K562 (cell line): ENCODE results near the gene FERMT3. TPM values are rescaled to one million over a fixed set of nuclear protein-coding genes. Genes with fewer than 3 reads are reported as not detected.

Source experiments
- BDP1 ChIP-seq: IDR thresholded peaks from 3 replicates; pipeline ENCODE4 v1.6.1; 2011; ENCODE audit not compliant: insufficient read length, insufficient read depth
- GABPA ChIP-seq: fragments of 200-800 bp; sonication (Bioruptor generic); conservative IDR thresholded peaks from 2 replicates; pipeline ENCODE4 v1.6.1; 2016; ENCODE audit warnings: low read depth, missing genetic modification characterization, missing compliant biosample characterization
- HMGN3 ChIP-seq: IDR thresholded peaks from 2 replicates; pipeline ENCODE4 v1.6.1; 2011; ENCODE audit warnings: borderline replicate concordance, low read depth, mild to moderate bottlenecking, mixed read lengths, low read length; ENCODE audit not compliant: insufficient read length; ENCODE audit errors: extremely low read depth
- HSF4 ChIP-seq: fragments of 250-450 bp; sonication (Bioruptor Pico); IDR thresholded peaks from 2 replicates; pipeline ENCODE4 v2.1.2; 2022; ENCODE audit warnings: mild to moderate bottlenecking, moderate library complexity, borderline replicate concordance
- MEIS2 ChIP-seq: fragments of 450-650 bp; IDR thresholded peaks from 2 replicates; pipeline ENCODE4 v1.6.1; 2014; ENCODE audit warnings: mild to moderate bottlenecking; ENCODE audit not compliant: partially characterized antibody
- MXI1 ChIP-seq: IDR thresholded peaks from 2 replicates; pipeline ENCODE4 v1.6.1; 2011; ENCODE audit warnings: low read depth, mild to moderate bottlenecking, improper control_type of control experiment, low read length
- NCOA1 ChIP-seq: fragments of 450-650 bp; IDR thresholded peaks from 2 replicates; pipeline ENCODE4 v1.6.1; 2016; ENCODE audit warnings: low read depth
- PHF20 ChIP-seq: fragments of 450-650 bp; IDR thresholded peaks from 2 replicates; pipeline ENCODE4 v1.6.1; 2018; ENCODE audit not compliant: partially characterized antibody
- PHF21A ChIP-seq: fragments of 450-650 bp; IDR thresholded peaks from 2 replicates; pipeline ENCODE4 v1.6.1; 2017; ENCODE audit warnings: low read depth, borderline replicate concordance
- PHF8 ChIP-seq: fragments of 200-600 bp; sonication (generic); IDR thresholded peaks from 2 replicates; pipeline ENCODE4 v1.6.1; 2012; ENCODE audit warnings: mixed run types, mild to moderate bottlenecking, inconsistent platforms, low read length, moderate library complexity, borderline replicate concordance
- POLR3G ChIP-seq: IDR thresholded peaks from 2 replicates; pipeline ENCODE4 v1.6.1; 2011; ENCODE audit not compliant: insufficient read length, insufficient replicate concordance; ENCODE audit errors: extremely low read depth
- TAF9B ChIP-seq: fragments of 450-650 bp; IDR thresholded peaks from 2 replicates; pipeline ENCODE4 v1.6.1; 2018; ENCODE audit warnings: mild to moderate bottlenecking; ENCODE audit not compliant: partially characterized antibody
- ZNF212 ChIP-seq: fragments of 450-650 bp; formaldehyde crosslinking; IDR thresholded peaks from 2 replicates; pipeline ENCODE4 v1.4.0; 2020; ENCODE audit warnings: mild to moderate bottlenecking
- ZNF431 ChIP-seq: sonication (generic); formaldehyde crosslinking; IDR thresholded peaks from 2 replicates; pipeline ENCODE4 v1.8.0; 2022; ENCODE audit warnings: mild to moderate bottlenecking, missing genetic modification reagents
- polyA plus RNA-seq, 8 experiments: library from polyadenylated mRNA; depleted of rRNA in 4 of 8; stranded (reverse) in 5 of 8; unstranded in 3 of 8; fragments of >200 nt; fragmentation: Nextera tagmentation in 2 of 8; fragmentation: Illumina TruSeq in 1 of 8; extraction: Ambion mirVana in 2 of 8; extraction: Trizol in 1 of 8; gene quantifications; 2 replicates each; pipeline versions ENCODE4 v1.2.1 to v1.2.3, GENCODE V29; 2011 to 2014; ENCODE audit warnings: inconsistent platforms in 1 of 8, missing spikeins in 1 of 8
- total RNA-seq, 7 experiments: library from RNA; depleted of rRNA in 6 of 7; stranded (reverse); fragments of >200 nt in 6 of 7; fragmentation: Illumina TruSeq in 2 of 7; extraction: Trizol in 2 of 7; gene quantifications; 2 replicates each; pipeline versions ENCODE4 v1.2.1 to v1.2.3, GENCODE V29; 2011 to 2021; ENCODE audit warnings: low replicate concordance in 1 of 7
- TF ChIP-seq, protein P1 (sequence below): sonication (generic); formaldehyde crosslinking; IDR thresholded peaks from 2 replicates; pipeline ENCODE4 v1.8.1; 2023; ENCODE audit warnings: mild to moderate bottlenecking, missing genetic modification reagents
- TF ChIP-seq, protein P2 (sequence below): fragments of 250-450 bp; sonication (Bioruptor Pico); IDR thresholded peaks from 2 replicates; pipeline ENCODE4 v1.4.0; 2020; ENCODE audit warnings: mild to moderate bottlenecking
- TF ChIP-seq, protein P3 (sequence below): fragments of 450-650 bp; IDR thresholded peaks from 2 replicates; pipeline ENCODE4 v1.6.1; 2016; ENCODE audit warnings: antibody characterized with exemption
- TF ChIP-seq, protein P4 (sequence below): IDR thresholded peaks from 2 replicates; pipeline ENCODE4 v1.6.1; 2012; ENCODE audit warnings: low read depth, low read length, improper control_type of control experiment, borderline replicate concordance
- TF ChIP-seq, protein P5 (sequence below): fragments of 250-450 bp; sonication (Bioruptor Pico); IDR thresholded peaks from 2 replicates; pipeline ENCODE4 v1.8.0; 2022; ENCODE audit warnings: moderate library complexity, mild to moderate bottlenecking, inconsistent platforms

FERMT3 gene
- total and polyA plus RNA-seq, 9 of the 15 experiments (the other 6 are each of a cell fraction or from before 2014, with no cell fraction given): 3.2 to 275 (median 79.7) TPM

DNA sequence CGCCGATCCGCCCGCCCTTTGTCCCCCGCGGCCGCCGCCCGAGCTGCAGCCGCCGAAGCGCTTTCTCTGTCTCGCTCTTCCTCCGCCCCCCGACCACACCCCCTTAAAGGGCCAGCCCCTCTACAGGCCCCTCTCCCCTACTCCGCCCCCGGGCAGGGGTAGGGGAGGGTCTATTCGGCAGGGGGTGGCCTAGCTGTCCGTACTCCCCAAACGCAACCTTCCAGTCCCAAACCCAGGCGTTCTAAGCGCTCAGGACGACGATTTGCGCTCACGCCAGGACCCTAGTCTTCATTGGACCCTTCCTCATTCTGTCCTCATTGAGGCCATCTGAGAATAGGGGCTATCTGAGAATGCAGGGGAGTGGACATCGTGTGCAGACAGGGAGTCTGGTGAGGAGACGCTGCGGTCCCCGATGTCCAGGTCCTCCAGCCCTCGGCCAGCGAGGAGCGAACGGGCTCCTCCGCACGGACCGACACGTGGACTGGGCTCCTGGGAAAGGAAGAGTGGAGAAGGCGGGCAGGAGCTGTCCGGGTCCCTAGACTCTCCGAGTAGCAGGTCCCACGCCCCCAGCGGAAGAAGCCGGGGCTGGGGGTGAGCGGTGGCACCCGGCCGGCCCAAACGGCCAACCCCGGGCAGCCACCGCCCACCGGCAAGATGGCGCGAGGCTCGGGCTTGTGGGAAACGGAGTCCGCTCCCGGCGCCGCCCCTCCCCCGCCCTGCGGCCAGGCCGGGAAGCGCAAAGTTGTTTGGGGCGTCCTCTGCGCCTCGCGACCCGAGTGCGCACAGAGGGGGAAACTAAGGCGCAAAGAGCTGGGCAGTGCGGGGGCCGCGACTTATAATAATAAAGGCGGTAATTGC, 40.6 kb downstream of the FERMT3 start, which contains the start of gene PPP1R14B (continued):
- TF ChIP-seq HMGN3 (peak; percentile 85), BDP1 (no peak), HSF4 (no peak), PHF8 (peak; percentile 56; the same call in 1 of the 2 replicates), ZNF431 (0 out of 2 replicates have a peak, but pooled peaks have one; percentile 15), MXI1 (peak; percentile 63), POLR3G (no peak), TAF9B (no peak), GABPA (tag) (peak; percentile 78), PHF21A (no peak), NCOA1 (peak; percentile 58; the same call in 1 of the 2 replicates), ZNF212 (no peak), PHF20 (no peak), MEIS2 (no peak)
- TF ChIP-seq, protein P1, sequence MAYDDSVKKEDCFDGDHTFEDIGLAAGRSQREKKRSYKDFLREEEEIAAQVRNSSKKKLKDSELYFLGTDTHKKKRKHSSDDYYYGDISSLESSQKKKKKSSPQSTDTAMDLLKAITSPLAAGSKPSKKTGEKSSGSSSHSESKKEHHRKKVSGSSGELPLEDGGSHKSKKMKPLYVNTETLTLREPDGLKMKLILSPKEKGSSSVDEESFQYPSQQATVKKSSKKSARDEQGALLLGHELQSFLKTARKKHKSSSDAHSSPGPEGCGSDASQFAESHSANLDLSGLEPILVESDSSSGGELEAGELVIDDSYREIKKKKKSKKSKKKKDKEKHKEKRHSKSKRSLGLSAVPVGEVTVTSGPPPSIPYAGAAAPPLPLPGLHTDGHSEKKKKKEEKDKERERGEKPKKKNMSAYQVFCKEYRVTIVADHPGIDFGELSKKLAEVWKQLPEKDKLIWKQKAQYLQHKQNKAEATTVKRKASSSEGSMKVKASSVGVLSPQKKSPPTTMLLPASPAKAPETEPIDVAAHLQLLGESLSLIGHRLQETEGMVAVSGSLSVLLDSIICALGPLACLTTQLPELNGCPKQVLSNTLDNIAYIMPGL: peak; percentile 75; the same call in 1 of the 2 replicates
- TF ChIP-seq, protein P2, sequence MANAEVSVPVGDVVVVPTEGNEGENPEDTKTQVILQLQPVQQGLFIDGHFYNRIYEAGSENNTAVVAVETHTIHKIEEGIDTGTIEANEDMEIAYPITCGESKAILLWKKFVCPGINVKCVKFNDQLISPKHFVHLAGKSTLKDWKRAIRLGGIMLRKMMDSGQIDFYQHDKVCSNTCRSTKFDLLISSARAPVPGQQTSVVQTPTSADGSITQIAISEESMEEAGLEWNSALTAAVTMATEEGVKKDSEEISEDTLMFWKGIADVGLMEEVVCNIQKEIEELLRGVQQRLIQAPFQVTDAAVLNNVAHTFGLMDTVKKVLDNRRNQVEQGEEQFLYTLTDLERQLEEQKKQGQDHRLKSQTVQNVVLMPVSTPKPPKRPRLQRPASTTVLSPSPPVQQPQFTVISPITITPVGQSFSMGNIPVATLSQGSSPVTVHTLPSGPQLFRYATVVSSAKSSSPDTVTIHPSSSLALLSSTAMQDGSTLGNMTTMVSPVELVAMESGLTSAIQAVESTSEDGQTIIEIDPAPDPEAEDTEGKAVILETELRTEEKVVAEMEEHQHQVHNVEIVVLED (CRISPR knock-in tag): 0 out of 2 replicates have a peak, but pooled peaks have one; percentile 28
- TF ChIP-seq, protein P3, sequence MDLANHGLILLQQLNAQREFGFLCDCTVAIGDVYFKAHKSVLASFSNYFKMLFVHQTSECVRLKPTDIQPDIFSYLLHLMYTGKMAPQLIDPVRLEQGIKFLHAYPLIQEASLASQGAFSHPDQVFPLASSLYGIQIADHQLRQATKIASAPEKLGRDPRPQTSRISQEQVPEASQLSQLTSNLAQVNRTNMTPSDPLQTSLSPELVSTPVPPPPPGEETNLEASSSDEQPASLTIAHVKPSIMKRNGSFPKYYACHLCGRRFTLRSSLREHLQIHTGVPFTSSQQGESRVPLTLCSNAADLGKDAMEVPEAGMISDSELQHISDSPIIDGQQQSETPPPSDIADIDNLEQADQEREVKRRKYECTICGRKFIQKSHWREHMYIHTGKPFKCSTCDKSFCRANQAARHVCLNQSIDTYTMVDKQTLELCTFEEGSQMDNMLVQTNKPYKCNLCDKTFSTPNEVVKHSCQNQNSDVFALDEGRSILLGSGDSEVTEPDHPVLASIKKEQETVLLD: peak; percentile 70; the same call in 1 of the 2 replicates
- TF ChIP-seq, protein P4, sequence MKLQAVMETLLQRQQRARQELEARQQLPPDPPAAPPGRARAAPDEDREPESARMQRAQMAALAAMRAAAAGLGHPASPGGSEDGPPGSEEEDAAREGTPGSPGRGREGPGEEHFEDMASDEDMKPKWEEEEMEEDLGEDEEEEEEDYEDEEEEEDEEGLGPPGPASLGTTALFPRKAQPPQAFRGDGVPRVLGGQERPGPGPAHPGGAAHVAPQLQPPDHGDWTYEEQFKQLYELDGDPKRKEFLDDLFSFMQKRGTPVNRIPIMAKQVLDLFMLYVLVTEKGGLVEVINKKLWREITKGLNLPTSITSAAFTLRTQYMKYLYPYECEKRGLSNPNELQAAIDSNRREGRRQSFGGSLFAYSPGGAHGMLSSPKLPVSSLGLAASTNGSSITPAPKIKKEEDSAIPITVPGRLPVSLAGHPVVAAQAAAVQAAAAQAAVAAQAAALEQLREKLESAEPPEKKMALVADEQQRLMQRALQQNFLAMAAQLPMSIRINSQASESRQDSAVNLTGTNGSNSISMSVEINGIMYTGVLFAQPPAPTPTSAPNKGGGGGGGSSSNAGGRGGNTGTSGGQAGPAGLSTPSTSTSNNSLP: no peak
- TF ChIP-seq, protein P5, sequence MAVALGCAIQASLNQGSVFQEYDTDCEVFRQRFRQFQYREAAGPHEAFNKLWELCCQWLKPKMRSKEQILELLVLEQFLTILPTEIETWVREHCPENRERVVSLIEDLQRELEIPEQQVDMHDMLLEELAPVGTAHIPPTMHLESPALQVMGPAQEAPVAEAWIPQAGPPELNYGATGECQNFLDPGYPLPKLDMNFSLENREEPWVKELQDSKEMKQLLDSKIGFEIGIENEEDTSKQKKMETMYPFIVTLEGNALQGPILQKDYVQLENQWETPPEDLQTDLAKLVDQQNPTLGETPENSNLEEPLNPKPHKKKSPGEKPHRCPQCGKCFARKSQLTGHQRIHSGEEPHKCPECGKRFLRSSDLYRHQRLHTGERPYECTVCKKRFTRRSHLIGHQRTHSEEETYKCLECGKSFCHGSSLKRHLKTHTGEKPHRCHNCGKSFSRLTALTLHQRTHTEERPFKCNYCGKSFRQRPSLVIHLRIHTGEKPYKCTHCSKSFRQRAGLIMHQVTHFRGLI (CRISPR knock-in tag): no peak
